Measurements from ENCODE around the gene CEP350. TPM values are rescaled to one million over a fixed set of nuclear protein-coding genes. Genes with fewer than 3 reads are reported as not detected.
A peak's percentile ranks its signal among the peaks of the same experiment; 100 is the strongest.
"Not testable (repeated sequence)": the region's sequence is repeated elsewhere in the genome, so short reads cannot be mapped to it uniquely, and the experiment has no call there.

Gene CEP350
- total RNA-seq, 1 donor from 2014 or later: 31.1 TPM

DNA sequence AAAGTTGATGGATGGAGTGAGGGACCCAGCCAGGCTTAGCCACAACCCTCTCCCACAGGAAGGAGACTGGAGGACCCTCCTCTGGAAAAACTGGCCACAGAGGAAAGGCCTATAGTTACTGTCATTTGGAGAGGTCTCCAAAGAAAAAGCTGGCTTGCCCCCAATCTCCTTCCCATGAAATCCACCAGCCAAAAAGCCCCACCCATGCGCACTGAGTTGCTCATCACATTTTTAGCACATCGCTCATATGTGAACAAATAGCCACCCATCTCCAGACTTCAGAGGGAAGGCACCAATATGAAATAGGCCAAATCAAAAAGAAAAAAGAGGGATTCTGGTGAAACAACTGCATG lies 163.1 kb downstream of the CEP350 start:
- Histone ChIP-seq H3K4me3 (ENCODE audit: low read depth, low read length) (no peak overlapping the region), H3K36me3 (ENCODE audit: control insufficient read depth, insufficient read depth, low read length) (no peaks in the 10 kb centered on the region), H3K27me3 (ENCODE audit: control insufficient read depth, insufficient read depth, low read length) (no peaks in the 10 kb centered on the region)
- peak; percentile 82 for DNase-seq (ENCODE audit: low read depth)
- no peak for FAIRE-seq
- TF ChIP-seq CTCF (IDR thresholded peaks at IDR 0.05; ENCODE audit: insufficient read depth, low read length, severe bottlenecking): no peak

GRCh38 chr1:180119837-180120236 lies 165.2 kb downstream of the CEP350 start:
- FAIRE-seq: no peak
- Histone ChIP-seq H3K36me3 (ENCODE audit: control insufficient read depth, insufficient read depth, low read length) (no peaks in the 10 kb centered on the region), H3K4me3 (ENCODE audit: low read depth, low read length) (no peak overlapping the region), H3K27me3 (ENCODE audit: control insufficient read depth, insufficient read depth, low read length) (no peaks in the 10 kb centered on the region)
- no peak for DNase-seq (ENCODE audit: low read depth)
- TF ChIP-seq CTCF (IDR thresholded peaks at IDR 0.05; ENCODE audit: insufficient read depth, low read length, severe bottlenecking): no peak

DNA sequence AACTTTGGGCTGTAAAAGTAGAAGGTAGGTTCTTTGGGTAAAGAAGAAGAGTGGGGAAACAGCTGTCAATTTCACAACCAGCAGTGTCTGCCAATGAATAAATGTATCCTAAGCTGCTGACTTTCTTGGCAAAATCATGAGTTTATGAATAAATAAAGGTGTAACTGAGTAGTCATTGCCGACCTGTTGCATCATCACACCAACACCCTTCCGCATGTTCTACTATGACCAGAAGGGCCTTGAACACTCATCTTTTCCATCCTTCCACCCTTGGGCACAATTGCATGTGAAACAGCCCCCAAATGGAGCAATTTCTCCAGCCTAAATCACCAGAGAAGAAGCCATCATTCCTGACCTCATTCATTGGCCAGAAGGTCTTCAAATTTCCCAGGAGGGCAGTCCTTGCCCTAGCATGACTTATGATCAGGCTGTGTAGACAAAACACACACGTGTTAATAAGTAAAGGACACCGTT lies 168.9 kb downstream of the CEP350 start:
- DNase-seq (ENCODE audit: low read depth) (peak; percentile 99), FAIRE-seq (no peak)
- Histone ChIP-seq H3K27me3 (ENCODE audit: control insufficient read depth, insufficient read depth, low read length) (no peaks in the 10 kb centered on the region), H3K36me3 (ENCODE audit: control insufficient read depth, insufficient read depth, low read length) (no peaks in the 10 kb centered on the region), H3K4me3 (ENCODE audit: low read depth, low read length) (no peak overlapping the region)
- no peak for TF ChIP-seq CTCF (IDR thresholded peaks at IDR 0.05; ENCODE audit: insufficient read depth, low read length, severe bottlenecking)

GRCh38 chr1:180130651-180131050 lies 176.0 kb downstream of the CEP350 start:
- Histone ChIP-seq H3K27me3 (ENCODE audit: control insufficient read depth, insufficient read depth, low read length) (no peaks in the 10 kb centered on the region), H3K4me3 (ENCODE audit: low read depth, low read length) (no peak overlapping the region), H3K36me3 (ENCODE audit: control insufficient read depth, insufficient read depth, low read length) (no peaks in the 10 kb centered on the region)
- FAIRE-seq (no peak), DNase-seq (ENCODE audit: low read depth) (no peak)
- TF ChIP-seq CTCF (IDR thresholded peaks at IDR 0.05; ENCODE audit: insufficient read depth, low read length, severe bottlenecking): no peak

DNA sequence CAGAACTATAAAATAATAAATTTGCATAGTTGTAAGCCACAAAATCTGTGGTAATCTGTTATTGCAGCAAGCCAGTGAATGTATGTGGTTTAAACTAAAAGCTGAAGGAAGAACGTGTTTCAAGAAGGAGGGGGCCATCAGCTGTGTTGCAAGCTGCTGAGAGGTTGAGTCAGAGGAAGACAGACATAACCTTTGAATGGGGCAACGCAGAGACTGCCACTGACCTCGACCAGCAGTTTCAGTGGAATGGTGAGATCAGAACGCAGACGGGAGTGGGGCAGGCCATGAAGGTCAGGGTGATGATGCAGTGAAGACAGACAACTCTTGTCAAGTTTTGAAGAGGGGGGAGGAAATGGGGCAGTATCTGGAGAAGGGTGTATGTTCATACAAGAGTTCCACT lies 176.9 kb downstream of the CEP350 start:
- no peaks in the 10 kb centered on the region for H3K27me3 ChIP-seq (ENCODE audit: control insufficient read depth, insufficient read depth, low read length)
- no peaks in the 10 kb centered on the region for H3K36me3 ChIP-seq (ENCODE audit: control insufficient read depth, insufficient read depth, low read length)
- TF ChIP-seq CTCF (IDR thresholded peaks at IDR 0.05; ENCODE audit: insufficient read depth, low read length, severe bottlenecking): no peak
- H3K4me3 ChIP-seq (ENCODE audit: low read depth, low read length): no peak overlapping the region
- DNase-seq (ENCODE audit: low read depth) (peak; percentile 77), FAIRE-seq (no peak)

- DNase-seq (ENCODE audit: low read depth): no peak
- no peak for FAIRE-seq
- Histone ChIP-seq H3K27me3 (ENCODE audit: control insufficient read depth, insufficient read depth, low read length) (no peaks in the 10 kb centered on the region), H3K4me3 (ENCODE audit: low read depth, low read length) (no peak overlapping the region), H3K36me3 (ENCODE audit: control insufficient read depth, insufficient read depth, low read length) (no peaks in the 10 kb centered on the region)
- no peak for TF ChIP-seq CTCF (IDR thresholded peaks at IDR 0.05; ENCODE audit: insufficient read depth, low read length, severe bottlenecking)
Observed at GRCh38 chr1:180133193-180133592, 178.6 kb downstream of the CEP350 start.

DNA sequence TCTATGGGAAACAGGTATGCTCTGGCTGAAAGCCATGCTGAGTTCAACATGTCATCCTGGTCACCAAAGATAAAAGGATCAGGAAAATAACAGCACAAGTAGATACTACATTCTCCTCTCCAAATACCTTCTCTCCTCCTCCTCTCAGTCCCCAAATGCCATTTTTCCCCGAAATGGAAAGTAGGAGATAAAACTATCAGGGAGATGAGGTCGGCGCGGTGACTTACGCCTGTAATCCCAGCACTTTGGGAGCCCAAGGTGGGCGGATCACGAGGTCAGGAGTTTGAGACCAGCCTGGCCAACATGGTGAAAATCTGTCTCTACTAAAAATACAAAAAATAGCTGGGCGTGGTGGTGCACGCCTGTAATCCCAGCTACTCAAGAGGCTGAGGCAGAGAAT lies 179.1 kb downstream of the CEP350 start:
- DNase-seq (ENCODE audit: low read depth); H3K4me3 ChIP-seq (ENCODE audit: low read depth, low read length); H3K27me3 ChIP-seq (ENCODE audit: control insufficient read depth, insufficient read depth, low read length); H3K36me3 ChIP-seq (ENCODE audit: control insufficient read depth, insufficient read depth, low read length); FAIRE-seq: not testable (repeated sequence)
